Keratinocyte (primary cell): ENCODE data around the gene HPX. TPM values are rescaled to one million over a fixed set of nuclear protein-coding genes. Genes with fewer than 3 reads are reported as not detected.

Experiments
- DNase-seq: peaks from one replicate; pipeline ENCODE4 v3.0.0-alpha.2; 2011; ENCODE audit warnings: low read depth, missing footprints, low spot score
- FAIRE-seq: peaks from 2 replicates; lab custom pipeline; 2011; peaks lifted over from hg19 to GRCh38; lab: Jason Lieb, UNC
- H2AFZ ChIP-seq: 2 replicates; pipeline ENCODE4 v1.6.0; 2012; ENCODE audit warnings: low read length, control low read depth, inconsistent platforms; ENCODE audit not compliant: control insufficient read depth
- H3K27ac ChIP-seq: 2 replicates; pipeline ENCODE4 v1.5.1; 2011; ENCODE audit warnings: low read length; ENCODE audit not compliant: control insufficient read depth, insufficient read depth
- H3K27me3 ChIP-seq: 3 replicates; pipeline ENCODE4 v1.6.0; 2011; ENCODE audit warnings: low read length; ENCODE audit not compliant: control insufficient read depth, insufficient read depth; ENCODE audit errors: extremely low read depth
- H3K36me3 ChIP-seq, 2 experiments: 2 replicates in 1 of 2; 3 replicates in 1 of 2; pipeline ENCODE4 v1.5.1; 2011; ENCODE audit warnings: low read length in 2 of 2, mild to moderate bottlenecking in 1 of 2; ENCODE audit not compliant: control insufficient read depth in 2 of 2, insufficient read depth in 2 of 2; ENCODE audit errors: extremely low read depth in 1 of 2
- H3K4me1 ChIP-seq: 3 replicates; pipeline ENCODE4 v1.5.1; 2011; ENCODE audit warnings: low read length; ENCODE audit not compliant: control insufficient read depth, insufficient read depth; ENCODE audit errors: extremely low read depth
- H3K4me2 ChIP-seq: 3 replicates; pipeline ENCODE4 v1.6.0; 2011; ENCODE audit warnings: low read depth, low read length; ENCODE audit not compliant: control insufficient read depth, insufficient read depth; ENCODE audit errors: extremely low read depth
- H3K4me3 ChIP-seq, 3 experiments: fragments of 200-600 bp in 1 of 3; sonication (generic) in 1 of 3; 2 replicates in 2 of 3; 3 replicates in 1 of 3; pipeline ENCODE4 v1.5.1; 2011 to 2016; ENCODE audit warnings: low read length in 3 of 3, mild to moderate bottlenecking in 3 of 3, control low read depth in 2 of 3, inconsistent platforms in 1 of 3, low read depth in 1 of 3, mixed read lengths in 1 of 3, mixed run types in 1 of 3, moderate library complexity in 1 of 3; ENCODE audit not compliant: control insufficient read depth in 2 of 3, insufficient read depth in 2 of 3; ENCODE audit errors: extremely low read depth in 1 of 3
- H3K79me2 ChIP-seq: 2 replicates; pipeline ENCODE4 v1.6.0; 2012; ENCODE audit warnings: low read length; ENCODE audit not compliant: control insufficient read depth, insufficient read depth
- H3K9ac ChIP-seq: 3 replicates; pipeline ENCODE4 v1.6.0; 2011; ENCODE audit warnings: low read length; ENCODE audit not compliant: control insufficient read depth, insufficient read depth; ENCODE audit errors: extremely low read depth
- H3K9me1 ChIP-seq: 3 replicates; pipeline ENCODE4 v1.6.0; 2011; ENCODE audit warnings: low read length; ENCODE audit not compliant: control insufficient read depth, insufficient read depth; ENCODE audit errors: extremely low read depth
- H3K9me3 ChIP-seq: 2 replicates; pipeline ENCODE4 v1.5.1; 2012; ENCODE audit warnings: low read depth, low read length; ENCODE audit not compliant: control insufficient read depth
- H4K20me1 ChIP-seq: 3 replicates; pipeline ENCODE4 v1.6.0; 2011; ENCODE audit warnings: low read length; ENCODE audit not compliant: control insufficient read depth, insufficient read depth; ENCODE audit errors: extremely low read depth
- EZH2 ChIP-seq: IDR thresholded peaks from one replicate; pipeline ENCODE4 v1.6.1; 2012; ENCODE audit warnings: inconsistent platforms, mild to moderate bottlenecking, low read length, moderate library complexity
- dilution Hi-C: fragments of 300-500 bp; cut with MboI; formaldehyde crosslinking; loops from one replicate; pipeline ENCODE4 v1.7.0; 2020; ENCODE audit warnings: low sequenced_read_pairs; ENCODE audit not compliant: extremely low pct_ligation_motif_present
- polyA plus RNA-seq, 5 experiments: library from polyadenylated mRNA; depleted of rRNA in 3 of 5; stranded (reverse) in 3 of 5; stranded (forward) in 1 of 5; unstranded in 1 of 5; fragments of >200 nt; gene quantifications; 1 replicate in 1 of 5; 2 replicates in 3 of 5; 3 replicates in 1 of 5; pipeline versions ENCODE4 v1.2.1 to v1.2.3, GENCODE V29; 2011 to 2012; ENCODE audit warnings: missing spikeins in 2 of 5, low read depth in 1 of 5, low replicate concordance in 1 of 5
- TF ChIP-seq, protein P1 (sequence below), 3 experiments: IDR thresholded peaks in 1 of 3; conservative IDR thresholded peaks in 1 of 3; optimal IDR thresholded peaks in 1 of 3; 2 replicates in 2 of 3; 3 replicates in 1 of 3; pipeline versions ENCODE3 to v1.5.1; 2011; ENCODE audit warnings: low read length in 3 of 3, mild to moderate bottlenecking in 3 of 3, moderate library complexity in 2 of 3, control low read depth in 1 of 3, inconsistent platforms in 1 of 3; ENCODE audit not compliant: insufficient read depth in 2 of 3; ENCODE audit errors: extremely low read depth in 1 of 3

HPX gene
- polyA plus RNA-seq, 1 donor (not counting 4 experiments of a cell fraction or from before 2014, with no cell fraction given), result 0.76 TPM

DNA sequence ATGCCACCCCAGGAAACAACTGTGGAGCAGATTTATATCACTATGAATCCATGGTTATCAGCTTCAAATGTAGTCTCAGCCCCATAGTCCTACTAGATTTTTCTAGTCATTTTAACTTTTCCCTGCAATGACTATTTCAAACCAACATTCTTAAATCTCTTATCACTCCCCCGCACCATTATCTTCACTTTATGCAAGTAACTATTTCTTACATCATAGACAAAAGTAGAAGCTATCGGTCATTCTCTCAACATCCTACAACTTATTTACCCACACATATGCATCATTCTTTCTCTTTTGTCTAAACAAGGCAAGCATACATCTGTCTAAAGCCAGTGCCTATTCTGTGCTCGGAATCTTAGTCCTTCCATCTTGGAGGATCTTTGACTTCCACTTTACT lies 44.9 kb upstream of the HPX start:
- Histone ChIP-seq H3K9ac (no peak overlapping the region), H3K79me2 (peaks cover 34% of the 10 kb centered on the region), H3K4me1 (peaks cover 8% of the 10 kb centered on the region), H3K4me3 (no peak overlapping the region), H3K4me2 (no peak overlapping the region), H3K36me3 (peaks cover 25 to 35% of the 10 kb centered on the region in 2 experiments), H3K27ac (no peak overlapping the region), H3K9me1 (no peaks in the 10 kb centered on the region), H3K9me3 (no peaks in the 10 kb centered on the region), H2AFZ (no peak overlapping the region), H3K27me3 (no peaks in the 10 kb centered on the region), H4K20me1 (peaks cover 2% of the 10 kb centered on the region)
- TF ChIP-seq, protein P1, sequence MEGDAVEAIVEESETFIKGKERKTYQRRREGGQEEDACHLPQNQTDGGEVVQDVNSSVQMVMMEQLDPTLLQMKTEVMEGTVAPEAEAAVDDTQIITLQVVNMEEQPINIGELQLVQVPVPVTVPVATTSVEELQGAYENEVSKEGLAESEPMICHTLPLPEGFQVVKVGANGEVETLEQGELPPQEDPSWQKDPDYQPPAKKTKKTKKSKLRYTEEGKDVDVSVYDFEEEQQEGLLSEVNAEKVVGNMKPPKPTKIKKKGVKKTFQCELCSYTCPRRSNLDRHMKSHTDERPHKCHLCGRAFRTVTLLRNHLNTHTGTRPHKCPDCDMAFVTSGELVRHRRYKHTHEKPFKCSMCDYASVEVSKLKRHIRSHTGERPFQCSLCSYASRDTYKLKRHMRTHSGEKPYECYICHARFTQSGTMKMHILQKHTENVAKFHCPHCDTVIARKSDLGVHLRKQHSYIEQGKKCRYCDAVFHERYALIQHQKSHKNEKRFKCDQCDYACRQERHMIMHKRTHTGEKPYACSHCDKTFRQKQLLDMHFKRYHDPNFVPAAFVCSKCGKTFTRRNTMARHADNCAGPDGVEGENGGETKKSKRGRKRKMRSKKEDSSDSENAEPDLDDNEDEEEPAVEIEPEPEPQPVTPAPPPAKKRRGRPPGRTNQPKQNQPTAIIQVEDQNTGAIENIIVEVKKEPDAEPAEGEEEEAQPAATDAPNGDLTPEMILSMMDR (optimal IDR thresholded peaks at IDR 0.05 in 1 of 3, IDR thresholded peaks at IDR 0.05 in 1 of 3, conservative IDR thresholded peaks at IDR 0.05 in 1 of 3; ENCODE audit: extremely low read depth in 1 of 3, insufficient read depth in 2 of 3, low read length in 3 of 3), result no peak
- TF ChIP-seq EZH2, result no peak
- dilution Hi-C loops, result no loop called here
- no peak for DNase-seq
- no peak for FAIRE-seq

DNA sequence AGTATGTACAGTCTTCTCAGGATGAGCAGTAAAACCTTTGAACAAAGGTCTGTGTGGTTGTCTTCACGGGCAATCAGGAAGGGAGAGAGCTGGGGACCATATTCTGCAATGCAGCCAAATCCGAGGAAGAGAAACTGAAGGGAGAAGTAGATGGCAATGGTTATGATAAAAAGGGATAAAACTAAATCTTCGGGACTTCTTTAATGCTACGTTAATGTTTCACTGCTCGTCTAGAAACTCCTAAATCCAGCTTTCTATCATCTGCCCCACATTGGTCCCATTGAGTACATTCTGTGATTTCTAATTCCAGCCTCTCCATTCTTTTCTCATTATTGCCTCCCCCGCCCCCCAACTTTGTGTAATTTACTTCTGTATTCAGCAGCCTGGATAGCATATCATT lies 42.2 kb upstream of the HPX start:
- H3K4me3 ChIP-seq, result no peak overlapping the region

More for the DNA sequence above, 42.2 kb upstream of the HPX start:
- dilution Hi-C loops, result no loop called here
- peak overlapping the region; percentile 95 for H3K27ac ChIP-seq
- no peak overlapping the region for H3K9ac ChIP-seq
- H3K4me1 ChIP-seq, result peaks cover 17% of the 10 kb centered on the region
- TF ChIP-seq EZH2, result no peak
- TF ChIP-seq, protein P1 (optimal IDR thresholded peaks at IDR 0.05 in 1 of 3, IDR thresholded peaks at IDR 0.05 in 1 of 3, conservative IDR thresholded peaks at IDR 0.05 in 1 of 3; ENCODE audit: extremely low read depth in 1 of 3, insufficient read depth in 2 of 3, low read length in 3 of 3), result no peak
- no peaks in the 10 kb centered on the region for H3K27me3 ChIP-seq
- FAIRE-seq, result no peak
- H3K4me2 ChIP-seq, result no peak overlapping the region
- peaks cover 55% of the 10 kb centered on the region for H3K79me2 ChIP-seq
- no peaks in the 10 kb centered on the region for H3K9me3 ChIP-seq
- DNase-seq, result no peak
- no peak overlapping the region for H2AFZ ChIP-seq
- no peaks in the 10 kb centered on the region for H4K20me1 ChIP-seq
- H3K9me1 ChIP-seq, result peaks cover 3% of the 10 kb centered on the region
- peaks cover 30 to 44% of the 10 kb centered on the region in 2 experiments for H3K36me3 ChIP-seq
